Activated T-helper 1 cell treated with anti-CD3 and anti-CD28 coated beads, Interleukin-12 subunit alpha, Interleukin-12 subunit beta, Interleukin-2, Interleukin-4 antibody, amounts not matched to agents 30 ng/mL and 10 ng/mL and 1 ng/mL, durations not matched to agents 14 hours and 24 hours and 36 hours (primary cell): Measurements from ENCODE around the gene XDH. TPM values are rescaled to one million over a fixed set of nuclear protein-coding genes. Genes with fewer than 3 reads are reported as not detected.

ENCODE experiments used
- DNase-seq: peaks from one replicate; pipeline ENCODE4 v3.0.0; 2021; ENCODE audit warnings: low spot score
- H3K27ac Mint-ChIP-seq: one replicate; pipeline ENCODE4 v1.8.0; 2021; ENCODE audit warnings: mild to moderate bottlenecking, mixed read lengths
- H3K27me3 Mint-ChIP-seq: one replicate; pipeline ENCODE4 v1.8.0; 2022; ENCODE audit warnings: mild to moderate bottlenecking, moderate library complexity, mixed read lengths; ENCODE audit not compliant: insufficient read depth
- H3K36me3 Mint-ChIP-seq: one replicate; pipeline ENCODE4 v1.8.0; 2021; ENCODE audit warnings: low read depth, mixed read lengths
- H3K4me1 Mint-ChIP-seq: one replicate; pipeline ENCODE4 v1.8.0; 2021; ENCODE audit warnings: low read depth, mixed read lengths
- H3K4me3 Mint-ChIP-seq: one replicate; pipeline ENCODE4 v1.8.0; 2021; ENCODE audit warnings: mild to moderate bottlenecking, moderate library complexity, mixed read lengths
- H3K9me3 Mint-ChIP-seq: one replicate; pipeline ENCODE4 v1.8.0; 2021; ENCODE audit warnings: mixed read lengths
- intact Hi-C: fragments of 100-400 bp; cut with micrococcal nuclease; formaldehyde crosslinking; loops from one replicate; pipeline ENCODE4 v1.15.1; 2024
- total RNA-seq: library from RNA; stranded (reverse); gene quantifications from 2 replicates; pipeline ENCODE4 v1.2.3, GENCODE V29; 2022

The XDH gene
- total RNA-seq, 1 donor from 2014 or later: not detected

- Mint-ChIP-seq H3K4me1 (no peaks in the 10 kb centered on the region), H3K9me3 (no peaks in the 10 kb centered on the region), H3K36me3 (no peaks in the 10 kb centered on the region), H3K27me3 (peaks cover 16% of the 10 kb centered on the region), H3K4me3 (no peak overlapping the region), H3K27ac (no peak overlapping the region)
- intact Hi-C loops: no loop called here
- no peak for DNase-seq
Measured at GRCh38 chr2:31349160-31349559, 65.4 kb downstream of the XDH start.

DNA sequence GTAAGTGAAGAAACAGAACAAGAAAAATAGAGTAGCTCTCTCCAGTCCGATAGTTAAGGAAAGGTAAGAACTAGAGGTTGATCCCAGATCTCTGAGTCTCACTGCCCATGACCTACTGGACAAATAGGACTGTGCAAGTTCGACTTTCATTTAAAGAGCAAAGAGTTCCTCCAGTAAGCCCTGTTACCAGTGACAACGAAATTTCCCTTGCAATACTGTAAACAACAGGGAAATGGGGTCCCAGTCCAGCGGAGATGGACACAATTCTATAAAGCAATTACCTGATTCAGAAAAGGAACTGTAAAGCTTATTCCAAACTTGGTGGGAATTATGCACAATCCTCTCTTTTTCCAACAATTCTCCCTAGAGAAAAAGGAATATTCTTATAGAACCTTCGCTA, 65.9 kb downstream of the XDH start:
- no peak for DNase-seq
- Mint-ChIP-seq H3K4me1 (no peaks in the 10 kb centered on the region), H3K4me3 (no peak overlapping the region), H3K27me3 (peaks cover 13% of the 10 kb centered on the region), H3K9me3 (no peaks in the 10 kb centered on the region), H3K36me3 (no peaks in the 10 kb centered on the region), H3K27ac (no peak overlapping the region)
- intact Hi-C loops: no loop called here

GRCh38 chr2:31347750-31348149, 66.8 kb downstream of the XDH start:
- no peak for DNase-seq
- Mint-ChIP-seq H3K4me1 (no peaks in the 10 kb centered on the region), H3K27ac (no peak overlapping the region), H3K9me3 (no peaks in the 10 kb centered on the region), H3K36me3 (no peaks in the 10 kb centered on the region), H3K27me3 (peaks cover 15% of the 10 kb centered on the region), H3K4me3 (no peak overlapping the region)
- intact Hi-C loops: no loop called here

DNA sequence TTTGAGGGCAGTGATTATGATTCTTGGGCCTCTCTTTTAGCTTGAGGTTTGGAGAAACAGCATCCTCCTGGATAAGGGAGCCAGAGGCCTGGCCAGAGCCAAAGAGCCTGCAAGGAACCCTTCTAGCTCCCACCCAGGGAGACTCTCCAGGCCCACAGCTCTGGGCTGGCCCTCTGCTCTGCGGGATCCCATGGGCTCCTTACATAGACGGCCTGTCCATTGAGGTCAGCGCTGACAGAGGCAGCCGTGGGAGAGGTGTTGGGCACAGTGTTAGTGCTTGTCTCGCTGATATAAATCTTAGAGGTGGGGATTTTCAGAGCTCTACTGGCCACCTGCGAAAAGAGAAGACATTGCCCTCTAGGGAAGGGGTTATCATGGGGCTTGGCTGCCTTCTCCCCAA, 67.2 kb downstream of the XDH start:
- peaks cover 18% of the 10 kb centered on the region for H3K27me3 Mint-ChIP-seq
- no peaks in the 10 kb centered on the region for H3K4me1 Mint-ChIP-seq
- no peak overlapping the region for H3K27ac Mint-ChIP-seq
- intact Hi-C loops: no loop called here
- no peak overlapping the region for H3K4me3 Mint-ChIP-seq
- DNase-seq: no peak
- no peaks in the 10 kb centered on the region for H3K9me3 Mint-ChIP-seq
- no peaks in the 10 kb centered on the region for H3K36me3 Mint-ChIP-seq

DNA sequence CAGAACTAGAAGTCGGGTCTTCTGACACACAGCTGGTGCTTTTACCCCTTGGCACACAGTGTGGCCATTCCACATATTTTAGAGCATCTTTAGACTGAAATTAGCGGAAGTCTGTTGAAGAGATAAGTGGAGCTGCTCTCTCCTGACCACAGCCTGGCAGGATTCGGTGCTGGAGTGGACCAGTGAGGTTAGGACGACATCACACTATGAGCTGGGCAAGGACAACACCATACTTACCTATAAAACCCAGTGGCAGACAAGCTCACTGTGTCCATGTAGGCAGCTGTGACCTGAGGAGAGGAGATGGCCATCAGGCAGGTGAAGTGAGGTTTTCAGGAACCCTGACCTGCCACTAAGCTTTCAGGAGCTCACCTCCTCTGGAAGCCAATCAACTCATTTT, 70.1 kb downstream of the XDH start:
- Mint-ChIP-seq H3K4me1 (no peaks in the 10 kb centered on the region), H3K27ac (no peak overlapping the region), H3K4me3 (no peak overlapping the region), H3K36me3 (no peaks in the 10 kb centered on the region), H3K27me3 (peaks cover 6% of the 10 kb centered on the region), H3K9me3 (no peaks in the 10 kb centered on the region)
- intact Hi-C loops: no loop called here
- no peak for DNase-seq

GRCh38 chr2:31341351-31341750, 73.2 kb downstream of the XDH start:
- intact Hi-C loops: no loop called here
- Mint-ChIP-seq H3K27ac (no peak overlapping the region), H3K4me3 (no peak overlapping the region), H3K27me3 (peaks cover 10% of the 10 kb centered on the region), H3K9me3 (no peaks in the 10 kb centered on the region), H3K4me1 (no peaks in the 10 kb centered on the region), H3K36me3 (no peaks in the 10 kb centered on the region)
- no peak for DNase-seq

- Mint-ChIP-seq H3K36me3 (no peaks in the 10 kb centered on the region), H3K4me1 (no peaks in the 10 kb centered on the region), H3K27ac (no peak overlapping the region), H3K27me3 (peaks cover 12% of the 10 kb centered on the region), H3K9me3 (no peaks in the 10 kb centered on the region), H3K4me3 (no peak overlapping the region)
- intact Hi-C loops: no loop called here
- DNase-seq: no peak
Measured at GRCh38 chr2:31339696-31340095, 74.8 kb downstream of the XDH start.

DNA sequence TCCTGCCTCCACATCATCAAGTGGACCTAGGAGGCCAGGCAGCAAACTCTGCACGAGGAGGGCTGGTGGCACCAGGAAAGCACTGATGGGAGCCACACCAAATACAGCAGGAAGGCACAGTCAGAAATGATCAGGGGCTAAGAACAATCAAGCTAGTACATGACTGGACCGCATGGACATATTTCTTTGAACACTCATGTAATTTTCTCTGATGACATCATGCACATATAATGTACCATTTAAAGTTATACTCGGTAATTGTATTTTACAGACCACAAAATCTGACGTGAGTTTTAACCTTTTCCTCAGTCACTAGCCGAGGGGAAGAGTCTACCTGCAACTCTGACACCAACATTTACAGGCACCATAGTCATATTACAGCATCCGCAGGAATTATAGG, 76.7 kb downstream of the XDH start:
- H3K4me3 Mint-ChIP-seq: no peak overlapping the region
- no peaks in the 10 kb centered on the region for H3K9me3 Mint-ChIP-seq
- H3K27ac Mint-ChIP-seq: no peak overlapping the region
- H3K27me3 Mint-ChIP-seq: peaks cover 20% of the 10 kb centered on the region
- H3K36me3 Mint-ChIP-seq: no peaks in the 10 kb centered on the region
- DNase-seq: no peak
- intact Hi-C loops: no loop called here
- H3K4me1 Mint-ChIP-seq: no peaks in the 10 kb centered on the region

DNA sequence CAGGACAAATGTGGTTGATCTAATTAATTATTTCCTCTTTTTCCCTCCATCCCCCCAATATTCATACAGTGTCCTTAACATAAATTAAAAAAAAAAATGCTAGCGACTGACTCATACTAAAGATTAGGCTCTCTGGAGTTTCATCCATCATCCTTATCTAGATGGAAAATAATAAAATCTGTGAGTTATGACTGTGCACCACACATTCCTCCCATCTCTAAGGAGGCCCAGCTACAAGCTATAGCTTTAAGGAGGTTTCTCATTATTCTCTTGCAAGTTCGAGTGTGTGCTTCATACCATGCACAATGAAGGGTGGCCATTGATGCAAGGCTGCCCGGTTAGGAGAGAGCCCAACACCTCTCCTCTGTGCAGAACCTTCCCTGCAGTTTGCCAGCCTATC, 77.3 kb downstream of the XDH start:
- no peak overlapping the region for H3K4me3 Mint-ChIP-seq
- no peak overlapping the region for H3K27ac Mint-ChIP-seq
- intact Hi-C loops: no loop called here
- H3K9me3 Mint-ChIP-seq: no peaks in the 10 kb centered on the region
- no peaks in the 10 kb centered on the region for H3K4me1 Mint-ChIP-seq
- no peak for DNase-seq
- no peaks in the 10 kb centered on the region for H3K36me3 Mint-ChIP-seq
- H3K27me3 Mint-ChIP-seq: peaks cover 16% of the 10 kb centered on the region

- H3K9me3 Mint-ChIP-seq: no peaks in the 10 kb centered on the region
- no peaks in the 10 kb centered on the region for H3K4me1 Mint-ChIP-seq
- no peak for DNase-seq
- H3K36me3 Mint-ChIP-seq: no peaks in the 10 kb centered on the region
- H3K27me3 Mint-ChIP-seq: peaks cover 17% of the 10 kb centered on the region
- H3K27ac Mint-ChIP-seq: no peak overlapping the region
- intact Hi-C loops: no loop called here
- no peak overlapping the region for H3K4me3 Mint-ChIP-seq
Measured at GRCh38 chr2:31335921-31336585, 78.5 kb downstream of the XDH start.

- intact Hi-C loops: loop anchor here (5.0 kb wide), 2 partner anchors 62 to 1167 kb away; no protein-coding TSS in a partner anchor
- Mint-ChIP-seq H3K27ac (no peak overlapping the region), H3K9me3 (no peaks in the 10 kb centered on the region), H3K4me3 (no peak overlapping the region), H3K4me1 (no peaks in the 10 kb centered on the region), H3K27me3 (peaks cover 26% of the 10 kb centered on the region), H3K36me3 (no peaks in the 10 kb centered on the region)
- DNase-seq: no peak
Measured at GRCh38 chr2:31334311-31335026, 80.1 kb downstream of the XDH start.

DNA sequence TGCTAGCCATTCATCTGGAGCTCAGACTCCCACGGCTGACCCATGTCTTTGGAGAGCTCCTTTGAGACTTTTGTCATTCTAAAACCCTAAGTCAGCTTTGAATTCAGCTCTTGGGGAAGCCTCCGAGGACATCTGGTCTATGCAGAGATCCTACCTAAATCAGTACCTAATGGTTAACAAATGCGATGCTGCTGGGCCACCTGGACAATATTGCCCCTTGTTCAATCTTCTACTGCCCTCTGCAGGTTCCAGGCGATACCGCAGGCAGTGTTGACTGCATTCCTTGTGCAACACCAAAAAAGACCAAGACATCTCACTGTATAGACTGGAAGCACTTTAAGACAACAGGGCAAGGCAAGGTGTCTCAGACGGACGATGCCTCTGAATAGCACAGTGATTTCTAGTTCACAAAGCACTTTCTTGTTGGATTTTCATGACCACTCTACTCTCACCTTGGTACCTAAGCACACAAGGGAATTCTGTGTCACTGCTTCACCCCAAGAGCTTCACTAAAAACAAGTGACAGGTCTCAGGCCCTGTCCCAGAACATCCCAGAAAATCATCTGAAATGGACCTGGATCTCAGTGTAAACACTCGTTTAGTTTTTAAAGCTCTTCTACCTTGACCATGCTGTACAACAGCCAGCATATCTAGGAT, 80.9 kb downstream of the XDH start:
- Mint-ChIP-seq H3K4me3 (no peak overlapping the region), H3K36me3 (no peaks in the 10 kb centered on the region), H3K4me1 (no peaks in the 10 kb centered on the region), H3K27ac (no peak overlapping the region), H3K9me3 (no peaks in the 10 kb centered on the region), H3K27me3 (peaks cover 26% of the 10 kb centered on the region)
- intact Hi-C loops: loop anchor here (1.0 to 5.0 kb wide), 8 partner anchors 9 to 1166 kb away; partner anchors contain the start of gene GALNT14
- peak; percentile 66 for DNase-seq

- Mint-ChIP-seq H3K27ac (no peak overlapping the region), H3K27me3 (peaks cover 23% of the 10 kb centered on the region), H3K4me3 (no peak overlapping the region), H3K9me3 (no peaks in the 10 kb centered on the region), H3K4me1 (no peaks in the 10 kb centered on the region), H3K36me3 (no peaks in the 10 kb centered on the region)
- no peak for DNase-seq
- intact Hi-C loops: loop anchor here (1.0 to 5.0 kb wide), 8 partner anchors 9 to 1166 kb away; partner anchors contain the start of gene GALNT14
Measured at GRCh38 chr2:31333046-31333445, 81.5 kb downstream of the XDH start.
